ENCODE measurements around the gene XRCC1.
A peak's percentile ranks its signal among the peaks of the same experiment; 100 is the strongest.
"Not testable (repeated sequence)": the region's sequence is repeated elsewhere in the genome, so short reads cannot be mapped to it uniquely, and the experiment has no call there.

XRCC1 gene

DNA sequence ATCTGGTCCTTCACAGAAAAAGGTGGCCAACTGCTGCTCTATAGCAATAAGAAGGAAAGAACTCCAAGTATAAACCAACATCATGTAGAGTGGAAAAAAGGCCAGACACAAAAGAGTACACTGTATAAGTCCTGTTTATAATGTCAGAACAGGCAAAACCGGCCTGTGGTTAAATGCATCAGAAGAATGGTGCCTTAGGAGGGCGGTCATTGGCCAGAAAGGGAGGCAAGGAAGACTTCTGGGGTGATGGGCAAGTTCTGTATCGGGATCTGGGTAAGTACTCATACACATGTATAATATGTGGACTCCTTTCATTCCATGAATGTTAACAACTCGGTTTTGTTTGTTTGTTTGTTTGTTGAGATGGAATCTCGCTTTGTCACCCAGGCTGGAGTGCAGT lies 52.4 kb downstream of the XRCC1 start:
- no peak for TF ChIP-seq EZH2 (IDR thresholded peaks at IDR 0.05; ENCODE audit: borderline replicate concordance, low read depth, low read length, severe bottlenecking)
- no peak for TF ChIP-seq CTCF (IDR thresholded peaks at IDR 0.05; ENCODE audit: borderline replicate concordance, extremely low read depth, low read length, poor library complexity, severe bottlenecking)
- Histone ChIP-seq H3K27me3 (ENCODE audit: insufficient read depth, low read length, poor library complexity) (no peaks in the 10 kb centered on the region), H3K9me3 (ENCODE audit: insufficient read depth, low read length, severe bottlenecking) (no peaks in the 10 kb centered on the region), H2AFZ (ENCODE audit: low read depth, low read length) (no peak overlapping the region), H3K9ac (ENCODE audit: low read depth, low read length) (no peak overlapping the region), H3K79me2 (ENCODE audit: insufficient read depth, low read length) (no peaks in the 10 kb centered on the region), H3K27ac (ENCODE audit: low read length) (no peak overlapping the region), H4K20me1 (ENCODE audit: insufficient read depth, low read length) (peaks cover 4% of the 10 kb centered on the region; the same call in 1 of the 2 replicates), H3K4me2 (ENCODE audit: insufficient read depth, low read length) (no peak overlapping the region), H3K4me3 (ENCODE audit: low read depth in 1 of 2, low read length in 2 of 2) (no peak overlapping the region), H3K4me1 (ENCODE audit: insufficient read depth, low read length) (peaks cover 29% of the 10 kb centered on the region), H3K36me3 (ENCODE audit: insufficient read depth, low read length) (no peaks in the 10 kb centered on the region)
- ATAC-seq (ENCODE audit: insufficient read depth, low read depth) (no peak), DNase-seq (no peak)

DNA sequence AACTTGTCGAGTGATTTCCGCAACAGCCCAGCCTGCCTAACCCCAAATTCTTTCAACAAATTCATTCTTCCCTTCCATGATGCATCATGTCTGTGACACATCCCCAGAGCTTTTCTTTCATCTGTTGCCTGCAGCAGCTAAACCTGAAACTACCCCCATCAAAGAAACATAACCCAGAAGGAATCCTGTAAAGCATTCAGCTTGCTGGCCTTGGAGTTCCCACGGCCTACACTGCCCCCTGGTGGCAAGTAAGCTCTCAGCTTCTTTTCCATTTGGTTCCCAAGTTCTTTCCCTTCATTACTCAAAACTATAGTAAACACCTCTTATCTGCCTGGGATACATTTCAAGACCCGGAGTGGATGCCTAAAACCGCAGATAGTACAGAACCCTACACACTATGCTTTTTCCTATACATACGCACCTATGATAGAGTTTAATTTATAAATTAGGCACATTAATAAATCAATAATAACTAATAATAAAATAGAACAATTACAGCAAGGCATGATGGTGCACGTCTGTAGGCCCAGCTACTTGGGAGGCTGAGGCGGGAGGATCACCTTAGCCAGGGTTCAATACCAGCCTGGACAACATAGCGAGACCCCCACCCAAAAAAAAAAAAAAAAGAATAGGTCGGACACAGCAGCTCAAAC lies 55.8 kb downstream of the XRCC1 start:
- no peaks in the 10 kb centered on the region for H3K4me1 ChIP-seq (ENCODE audit: insufficient read depth, low read length)
- H2AFZ ChIP-seq (ENCODE audit: low read depth, low read length), result no peak overlapping the region
- peak; percentile 78 for ATAC-seq (ENCODE audit: insufficient read depth, low read depth)
- H3K4me2 ChIP-seq (ENCODE audit: insufficient read depth, low read length), result no peak overlapping the region
- no peaks in the 10 kb centered on the region for H3K36me3 ChIP-seq (ENCODE audit: insufficient read depth, low read length)
- H3K27ac ChIP-seq (ENCODE audit: low read length), result no peak overlapping the region
- H3K79me2 ChIP-seq (ENCODE audit: insufficient read depth, low read length), result no peaks in the 10 kb centered on the region
- no peaks in the 10 kb centered on the region for H4K20me1 ChIP-seq (ENCODE audit: insufficient read depth, low read length)
- H3K9me3 ChIP-seq (ENCODE audit: insufficient read depth, low read length, severe bottlenecking), result no peaks in the 10 kb centered on the region
- H3K9ac ChIP-seq (ENCODE audit: low read depth, low read length), result no peak overlapping the region
- no peaks in the 10 kb centered on the region for H3K27me3 ChIP-seq (ENCODE audit: insufficient read depth, low read length, poor library complexity)
- TF ChIP-seq EZH2 (IDR thresholded peaks at IDR 0.05; ENCODE audit: borderline replicate concordance, low read depth, low read length, severe bottlenecking) (no peak), CTCF (IDR thresholded peaks at IDR 0.05; ENCODE audit: borderline replicate concordance, extremely low read depth, low read length, poor library complexity, severe bottlenecking) (peak; percentile 95)
- H3K4me3 ChIP-seq (ENCODE audit: low read depth in 1 of 2, low read length in 2 of 2), result no peak overlapping the region
- DNase-seq, result peak; percentile 78

DNA sequence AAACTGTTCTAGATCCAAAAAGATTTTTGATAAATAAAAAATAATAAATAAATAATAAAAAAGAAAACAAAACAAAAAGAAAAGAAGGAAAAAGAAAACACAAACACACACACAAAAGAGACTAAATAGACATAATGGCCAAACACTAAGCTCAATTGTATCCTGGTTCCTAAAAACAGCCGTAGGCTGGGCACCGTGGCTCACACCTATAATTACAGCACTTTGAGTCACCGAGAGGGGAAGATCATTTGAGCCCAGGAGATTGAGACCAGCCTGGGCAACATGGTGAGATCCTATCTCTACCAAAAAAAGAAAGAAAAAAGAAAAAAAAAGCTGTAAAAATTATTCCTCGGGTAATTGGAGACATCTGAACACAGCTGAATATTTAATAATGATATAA lies 57.3 kb downstream of the XRCC1 start:
- no peak overlapping the region for H3K4me2 ChIP-seq (ENCODE audit: insufficient read depth, low read length)
- ATAC-seq (ENCODE audit: insufficient read depth, low read depth) (no peak), DNase-seq (no peak)
- no peak overlapping the region for H3K9ac ChIP-seq (ENCODE audit: low read depth, low read length)
- H3K79me2 ChIP-seq (ENCODE audit: insufficient read depth, low read length), result no peaks in the 10 kb centered on the region
- no peaks in the 10 kb centered on the region for H3K36me3 ChIP-seq (ENCODE audit: insufficient read depth, low read length)
- no peak overlapping the region for H3K4me3 ChIP-seq (ENCODE audit: low read depth in 1 of 2, low read length in 2 of 2)
- no peaks in the 10 kb centered on the region for H4K20me1 ChIP-seq (ENCODE audit: insufficient read depth, low read length)
- H3K9me3 ChIP-seq (ENCODE audit: insufficient read depth, low read length, severe bottlenecking), result no peaks in the 10 kb centered on the region
- no peak overlapping the region for H3K27ac ChIP-seq (ENCODE audit: low read length)
- TF ChIP-seq EZH2 (IDR thresholded peaks at IDR 0.05; ENCODE audit: borderline replicate concordance, low read depth, low read length, severe bottlenecking) (no peak), CTCF (IDR thresholded peaks at IDR 0.05; ENCODE audit: borderline replicate concordance, extremely low read depth, low read length, poor library complexity, severe bottlenecking) (no peak)
- H2AFZ ChIP-seq (ENCODE audit: low read depth, low read length), result no peak overlapping the region
- H3K27me3 ChIP-seq (ENCODE audit: insufficient read depth, low read length, poor library complexity), result no peaks in the 10 kb centered on the region
- no peaks in the 10 kb centered on the region for H3K4me1 ChIP-seq (ENCODE audit: insufficient read depth, low read length)

DNA sequence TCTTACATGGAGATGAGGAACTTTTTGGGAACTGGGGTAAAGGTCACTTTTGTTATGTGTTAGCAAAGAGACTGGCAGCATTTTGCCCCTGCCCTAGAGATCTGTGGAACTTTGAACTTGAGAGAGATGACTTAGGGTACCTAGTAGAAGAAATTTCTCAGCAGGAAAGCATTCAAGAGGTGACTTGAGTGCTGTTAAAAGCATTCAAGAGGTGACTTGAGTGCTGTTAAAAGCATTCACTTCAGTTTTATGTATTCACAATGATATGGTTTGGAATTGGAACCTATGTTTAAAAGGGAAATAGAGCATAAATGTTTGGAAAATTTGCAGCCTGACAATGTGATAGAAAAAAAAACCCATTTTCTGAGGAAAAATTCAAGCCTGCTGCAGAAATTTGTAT lies 62.9 kb downstream of the XRCC1 start:
- peaks cover 15% of the 10 kb centered on the region; the same call in 1 of the 2 replicates for H3K36me3 ChIP-seq (ENCODE audit: insufficient read depth, low read length)
- ATAC-seq (ENCODE audit: insufficient read depth, low read depth); H3K9me3 ChIP-seq (ENCODE audit: insufficient read depth, low read length, severe bottlenecking): not testable (repeated sequence)

More for the DNA sequence above, 62.9 kb downstream of the XRCC1 start:
- H3K4me1 ChIP-seq (ENCODE audit: insufficient read depth, low read length); H3K4me2 ChIP-seq (ENCODE audit: insufficient read depth, low read length); H3K4me3 ChIP-seq (ENCODE audit: low read depth in 1 of 2, low read length in 2 of 2); H3K79me2 ChIP-seq (ENCODE audit: insufficient read depth, low read length); H3K27ac ChIP-seq (ENCODE audit: low read length); H3K9ac ChIP-seq (ENCODE audit: low read depth, low read length); DNase-seq; H4K20me1 ChIP-seq (ENCODE audit: insufficient read depth, low read length); H2AFZ ChIP-seq (ENCODE audit: low read depth, low read length); H3K27me3 ChIP-seq (ENCODE audit: insufficient read depth, low read length, poor library complexity): not testable (repeated sequence)
